Peyer's patch (tissue), 4 donors: ENCODE measurements around the gene CBX2. TPM values are rescaled to one million over a fixed set of nuclear protein-coding genes. Genes with fewer than 3 reads are reported as not detected.

Experiments used
- DNase-seq, 3 donors: peaks; one replicate each; pipeline ENCODE4 v3.0.0-alpha.2; 2017 to 2019
- H3K27ac ChIP-seq, 4 donors: fragments of 200-600 bp; sonication (generic); one replicate each; pipeline ENCODE4 v1.5.1; 2016 to 2019
- H3K27me3 ChIP-seq, 2 donors: fragments of 200-600 bp; sonication (generic); one replicate each; pipeline ENCODE4 v1.5.1; 2019
- H3K36me3 ChIP-seq, 3 donors: fragments of 200-600 bp; sonication (generic); one replicate each; pipeline ENCODE4 v1.5.1; 2016 to 2019
- H3K4me1 ChIP-seq, 4 donors: fragments of 200-600 bp; sonication (generic); one replicate each; pipeline ENCODE4 v1.5.1; 2016 to 2019
- H3K4me3 ChIP-seq, 4 donors: fragments of 200-600 bp; sonication (generic); 1 replicate in 3 of 4; 2 replicates in 1 of 4; pipeline ENCODE4 v1.5.1; 2016 to 2019; ENCODE audit warnings: mild to moderate bottlenecking in 1 of 4
- H3K9me3 ChIP-seq, 4 donors: fragments of 200-600 bp; sonication (generic); one replicate each; pipeline ENCODE4 v1.5.1; 2016 to 2019; ENCODE audit warnings: mild to moderate bottlenecking in 1 of 4
- POLR2A ChIP-seq, 2 donors: fragments of 450-650 bp; IDR thresholded peaks; one replicate each; pipeline ENCODE4 v1.5.1; 2017; ENCODE audit warnings: antibody characterized with exemption in 2 of 2, mild to moderate bottlenecking in 2 of 2, moderate library complexity in 2 of 2
- total RNA-seq, 4 donors: library from RNA; depleted of rRNA; stranded (reverse); fragments of >200 nt; gene quantifications; one replicate each; pipeline ENCODE4 v1.1.0, GENCODE V29; 2016
- TF ChIP-seq, protein P1 (sequence below), 6 experiments: fragments of 450-650 bp in 4 of 6; fragments of 200-600 bp in 2 of 6; sonication (generic) in 1 of 6; IDR thresholded peaks; one replicate each; pipeline ENCODE4 v1.5.1; 2017 to 2019; ENCODE audit warnings: antibody characterized with exemption in 6 of 6, mild to moderate bottlenecking in 3 of 6, moderate library complexity in 1 of 6

The CBX2 gene
- total RNA-seq, 4 donors from 2014 or later = 0.18 to 0.85 (median 0.81) TPM

DNA sequence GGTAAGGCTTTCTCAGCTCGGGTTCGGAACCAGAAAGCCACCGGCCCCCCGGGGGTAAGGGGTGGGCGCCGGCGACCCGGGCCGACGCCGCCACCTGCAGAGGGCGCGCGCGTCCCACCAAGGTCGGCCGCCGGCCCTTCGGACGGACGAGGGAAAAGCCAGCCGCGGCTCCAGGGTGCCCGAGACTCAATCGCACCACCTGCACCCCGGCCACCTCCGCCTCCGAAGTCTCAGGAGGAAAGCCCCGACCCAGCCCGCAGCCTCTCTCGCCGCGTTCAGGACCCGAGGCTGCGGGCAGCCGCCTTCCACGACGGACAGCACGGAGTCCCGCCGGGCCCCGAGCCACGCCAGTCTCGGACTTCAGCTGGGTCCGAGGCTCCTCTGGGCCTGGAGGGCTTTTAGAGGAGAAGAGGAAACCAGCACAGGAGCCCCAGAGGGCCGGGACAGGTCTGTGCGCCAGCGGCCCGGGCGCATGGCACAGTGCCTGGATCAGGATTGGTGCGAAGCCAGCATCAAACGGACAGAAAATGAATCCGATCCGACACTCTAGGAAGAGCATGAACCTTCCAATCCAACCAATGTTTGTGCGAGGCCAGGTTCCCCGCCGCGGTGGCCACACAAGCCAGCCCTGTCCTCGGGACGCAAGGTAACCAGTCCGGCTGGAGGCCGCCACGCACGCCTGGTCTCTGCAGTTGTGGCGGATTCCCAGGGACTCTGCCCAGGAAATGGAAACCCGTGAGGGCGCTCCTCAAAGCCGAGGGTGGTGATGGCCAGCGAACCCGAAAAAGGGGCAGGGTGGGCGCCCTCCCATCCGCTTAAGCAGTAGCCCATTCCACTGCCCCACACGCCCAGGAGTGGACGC, 12.2 kb downstream of the CBX2 start:
- H3K4me3 ChIP-seq = peak overlapping the region in 2 of 4 donors; percentile 10 to 29
- peaks cover 3 to 45% of the 10 kb centered on the region in 2 donors for H3K27me3 ChIP-seq
- no peaks in the 10 kb centered on the region for H3K9me3 ChIP-seq
- peaks cover 0 to 4% (median 0%) of the 10 kb centered on the region in 3 donors for H3K36me3 ChIP-seq
- no peak overlapping the region for H3K27ac ChIP-seq
- peaks cover 0 to 22% (median 13%) of the 10 kb centered on the region in 4 donors for H3K4me1 ChIP-seq
- DNase-seq = peak; percentile 33 to 69 (median 66)
- no peak for TF ChIP-seq POLR2A (IDR thresholded peaks at IDR 0.05)
- TF ChIP-seq, protein P1, sequence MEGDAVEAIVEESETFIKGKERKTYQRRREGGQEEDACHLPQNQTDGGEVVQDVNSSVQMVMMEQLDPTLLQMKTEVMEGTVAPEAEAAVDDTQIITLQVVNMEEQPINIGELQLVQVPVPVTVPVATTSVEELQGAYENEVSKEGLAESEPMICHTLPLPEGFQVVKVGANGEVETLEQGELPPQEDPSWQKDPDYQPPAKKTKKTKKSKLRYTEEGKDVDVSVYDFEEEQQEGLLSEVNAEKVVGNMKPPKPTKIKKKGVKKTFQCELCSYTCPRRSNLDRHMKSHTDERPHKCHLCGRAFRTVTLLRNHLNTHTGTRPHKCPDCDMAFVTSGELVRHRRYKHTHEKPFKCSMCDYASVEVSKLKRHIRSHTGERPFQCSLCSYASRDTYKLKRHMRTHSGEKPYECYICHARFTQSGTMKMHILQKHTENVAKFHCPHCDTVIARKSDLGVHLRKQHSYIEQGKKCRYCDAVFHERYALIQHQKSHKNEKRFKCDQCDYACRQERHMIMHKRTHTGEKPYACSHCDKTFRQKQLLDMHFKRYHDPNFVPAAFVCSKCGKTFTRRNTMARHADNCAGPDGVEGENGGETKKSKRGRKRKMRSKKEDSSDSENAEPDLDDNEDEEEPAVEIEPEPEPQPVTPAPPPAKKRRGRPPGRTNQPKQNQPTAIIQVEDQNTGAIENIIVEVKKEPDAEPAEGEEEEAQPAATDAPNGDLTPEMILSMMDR (IDR thresholded peaks at IDR 0.05) = peak; percentile 35 to 85 (median 74)

DNA sequence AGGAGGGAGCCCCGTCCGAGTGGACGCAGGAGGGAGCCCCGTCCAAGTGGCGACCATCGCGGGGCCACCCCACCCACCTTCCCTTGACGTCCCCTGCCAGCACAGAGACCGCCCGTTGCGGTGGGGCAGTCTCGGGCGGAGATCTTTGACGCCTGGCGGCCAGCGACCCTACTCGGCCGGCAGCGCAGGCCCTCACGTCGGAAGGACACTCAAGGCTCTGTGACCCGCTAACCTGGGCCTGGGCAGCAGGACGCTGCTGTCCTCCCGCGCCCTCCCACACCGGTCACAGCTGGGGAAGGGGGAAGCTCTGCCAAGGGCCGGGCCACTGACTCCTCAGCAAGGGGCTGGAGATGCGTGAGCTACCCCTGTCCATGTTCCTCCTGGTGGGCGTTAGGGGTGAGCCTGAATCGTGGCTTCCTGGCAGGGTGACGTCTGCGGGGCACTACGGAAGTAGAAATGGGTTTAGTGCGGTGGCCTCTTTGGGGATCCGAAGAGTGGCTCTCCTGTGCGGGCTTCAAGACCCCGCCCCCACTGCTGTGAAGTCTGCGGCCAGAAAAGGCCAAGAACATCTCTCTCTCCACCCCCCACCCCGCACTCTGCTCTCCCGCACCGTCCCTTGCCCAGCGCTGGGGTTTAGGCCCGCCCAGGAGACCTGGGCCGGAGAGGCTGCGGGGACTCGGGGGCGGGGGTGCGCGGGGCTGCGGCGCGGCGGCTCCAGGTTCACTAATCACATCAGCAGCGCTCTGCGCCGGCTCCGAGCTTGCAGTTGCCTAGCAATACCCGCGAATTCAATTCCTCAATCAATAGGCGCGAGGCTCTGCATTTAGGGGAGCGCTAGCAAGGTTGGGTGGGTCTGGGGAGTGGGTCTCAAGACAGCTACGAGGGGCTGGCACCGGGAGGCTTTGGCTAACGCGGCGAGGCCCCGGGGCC, 13.1 kb downstream of the CBX2 start:
- DNase-seq = peak in 1 of 3 donors; percentile 47
- H3K27ac ChIP-seq = no peak overlapping the region
- H3K4me3 ChIP-seq = no peak overlapping the region
- H3K27me3 ChIP-seq = peaks cover 3 to 45% of the 10 kb centered on the region in 2 donors
- H3K4me1 ChIP-seq = peaks cover 0 to 25% (median 17%) of the 10 kb centered on the region in 4 donors
- TF ChIP-seq, protein P1 (IDR thresholded peaks at IDR 0.05) = no peak
- TF ChIP-seq POLR2A (IDR thresholded peaks at IDR 0.05) = no peak
- H3K36me3 ChIP-seq = peaks cover 0 to 4% (median 0%) of the 10 kb centered on the region in 3 donors
- no peaks in the 10 kb centered on the region for H3K9me3 ChIP-seq

DNA sequence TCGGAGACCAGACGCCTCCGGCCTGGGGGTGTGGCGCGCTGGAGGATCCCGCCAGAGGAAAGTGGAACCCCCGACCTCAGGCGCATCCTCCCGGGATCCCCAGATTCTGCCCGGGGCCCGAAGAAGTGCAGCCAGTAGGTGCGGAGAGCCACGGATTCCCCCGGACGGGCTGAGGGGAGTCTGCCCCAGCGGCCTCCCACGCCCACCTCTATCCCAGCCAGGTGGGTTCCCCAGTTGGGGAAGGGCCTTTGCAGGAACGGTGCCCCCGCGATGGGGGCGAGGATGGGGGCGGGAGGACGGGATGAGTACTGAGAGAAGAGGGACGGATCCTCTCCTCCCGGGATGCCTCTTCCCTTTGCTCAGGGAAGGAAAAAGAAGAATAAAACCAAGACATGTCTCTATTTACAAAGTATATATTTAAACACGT, 13.8 kb downstream of the CBX2 start:
- no peaks in the 10 kb centered on the region for H3K9me3 ChIP-seq
- peaks cover 0 to 31% (median 21%) of the 10 kb centered on the region in 4 donors for H3K4me1 ChIP-seq
- no peak for TF ChIP-seq POLR2A (IDR thresholded peaks at IDR 0.05)
- TF ChIP-seq, protein P1 (IDR thresholded peaks at IDR 0.05) = no peak
- peak in 1 of 3 donors; percentile 50 for DNase-seq
- peaks cover 3 to 45% of the 10 kb centered on the region in 2 donors for H3K27me3 ChIP-seq
- peaks cover 0 to 4% (median 0%) of the 10 kb centered on the region in 3 donors for H3K36me3 ChIP-seq
- H3K27ac ChIP-seq = no peak overlapping the region
- H3K4me3 ChIP-seq = no peak overlapping the region

DNA sequence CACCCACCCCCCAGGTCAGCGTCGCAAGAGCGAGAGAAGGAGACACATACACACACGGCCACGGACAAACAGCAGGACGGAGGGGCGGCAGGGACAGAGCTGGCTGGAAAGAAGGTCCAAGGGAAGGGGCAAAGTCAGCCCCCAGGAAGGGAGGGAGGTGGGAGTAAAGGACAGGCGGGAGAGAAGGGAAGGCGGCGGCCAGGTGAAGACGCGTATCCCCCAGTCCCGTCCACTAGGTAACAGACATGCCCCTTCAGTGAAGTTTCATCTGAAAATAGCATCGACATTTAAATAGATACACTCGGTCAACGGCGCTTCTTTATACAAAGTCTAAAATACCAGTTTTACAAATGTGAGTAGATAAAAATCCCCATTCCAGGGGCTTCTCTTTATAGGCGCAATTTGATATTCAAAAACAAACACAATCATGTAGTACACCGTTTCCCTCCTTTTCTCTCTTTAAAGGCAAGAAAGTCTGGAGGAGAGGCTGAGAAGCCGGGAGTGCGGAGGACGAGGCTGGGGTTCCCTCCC, 14.5 kb downstream of the CBX2 start:
- Histone ChIP-seq H3K36me3 (peaks cover 0 to 4% (median 0%) of the 10 kb centered on the region in 3 donors), H3K27me3 (peaks cover 3 to 45% of the 10 kb centered on the region in 2 donors), H3K4me1 (peaks cover 0 to 31% (median 21%) of the 10 kb centered on the region in 4 donors), H3K9me3 (no peaks in the 10 kb centered on the region), H3K27ac (no peak overlapping the region), H3K4me3 (peak overlapping the region in 1 of 4 donors; percentile 33)
- TF ChIP-seq, protein P1 (IDR thresholded peaks at IDR 0.05) = no peak
- TF ChIP-seq POLR2A (IDR thresholded peaks at IDR 0.05) = no peak
- DNase-seq = no peak
